Peyer's patch (tissue), 4 donors: ENCODE results near the gene MYEOV.

Experiments
- POLR2A ChIP-seq, 2 donors: fragments of 450-650 bp; IDR thresholded peaks; one replicate each; pipeline ENCODE4 v1.5.1; 2017; ENCODE audit warnings: antibody characterized with exemption in 2 of 2, mild to moderate bottlenecking in 2 of 2, moderate library complexity in 2 of 2
- TF ChIP-seq, protein P1 (sequence below), 6 experiments: fragments of 450-650 bp in 4 of 6; fragments of 200-600 bp in 2 of 6; sonication (generic) in 1 of 6; IDR thresholded peaks; one replicate each; pipeline ENCODE4 v1.5.1; 2017 to 2019; ENCODE audit warnings: antibody characterized with exemption in 6 of 6, mild to moderate bottlenecking in 3 of 6, moderate library complexity in 1 of 6

DNA sequence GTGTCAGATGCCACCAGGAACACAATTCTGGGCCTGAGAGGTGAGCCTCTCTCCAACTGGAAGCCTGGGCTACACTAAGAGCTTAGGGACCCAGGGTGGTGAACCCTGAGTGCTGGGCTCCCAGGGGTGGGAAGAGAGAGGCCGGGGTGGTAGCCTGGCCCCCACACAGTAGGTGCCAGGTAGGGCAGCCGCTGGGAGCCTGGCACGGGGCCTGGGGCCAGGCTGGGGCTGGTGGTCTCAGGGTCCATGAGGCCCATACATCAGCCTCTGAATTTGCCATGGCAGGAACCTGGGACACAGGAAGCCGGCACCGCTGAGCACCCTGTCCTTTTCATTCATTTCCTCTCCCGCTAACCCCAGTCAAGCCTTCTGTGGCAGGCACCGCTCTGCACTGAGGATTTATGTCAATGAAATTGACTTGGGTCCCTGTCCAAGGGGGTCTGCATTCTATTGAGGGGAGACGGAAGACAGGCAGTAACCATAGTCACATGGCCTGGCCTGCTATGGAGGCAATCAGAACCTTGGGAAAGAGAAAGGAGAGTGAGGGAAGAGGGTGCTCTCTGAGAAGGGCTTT is 8.6 kb downstream of the MYEOV start:
- no peak for TF ChIP-seq POLR2A (IDR thresholded peaks at IDR 0.05)
- TF ChIP-seq, protein P1, sequence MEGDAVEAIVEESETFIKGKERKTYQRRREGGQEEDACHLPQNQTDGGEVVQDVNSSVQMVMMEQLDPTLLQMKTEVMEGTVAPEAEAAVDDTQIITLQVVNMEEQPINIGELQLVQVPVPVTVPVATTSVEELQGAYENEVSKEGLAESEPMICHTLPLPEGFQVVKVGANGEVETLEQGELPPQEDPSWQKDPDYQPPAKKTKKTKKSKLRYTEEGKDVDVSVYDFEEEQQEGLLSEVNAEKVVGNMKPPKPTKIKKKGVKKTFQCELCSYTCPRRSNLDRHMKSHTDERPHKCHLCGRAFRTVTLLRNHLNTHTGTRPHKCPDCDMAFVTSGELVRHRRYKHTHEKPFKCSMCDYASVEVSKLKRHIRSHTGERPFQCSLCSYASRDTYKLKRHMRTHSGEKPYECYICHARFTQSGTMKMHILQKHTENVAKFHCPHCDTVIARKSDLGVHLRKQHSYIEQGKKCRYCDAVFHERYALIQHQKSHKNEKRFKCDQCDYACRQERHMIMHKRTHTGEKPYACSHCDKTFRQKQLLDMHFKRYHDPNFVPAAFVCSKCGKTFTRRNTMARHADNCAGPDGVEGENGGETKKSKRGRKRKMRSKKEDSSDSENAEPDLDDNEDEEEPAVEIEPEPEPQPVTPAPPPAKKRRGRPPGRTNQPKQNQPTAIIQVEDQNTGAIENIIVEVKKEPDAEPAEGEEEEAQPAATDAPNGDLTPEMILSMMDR (IDR thresholded peaks at IDR 0.05), result no peak
